ENCODE measurements around the gene TP63. TPM values are rescaled to one million over a fixed set of nuclear protein-coding genes. Genes with fewer than 3 reads are reported as not detected.

TP63 gene
- polyA plus RNA-seq, 2 of the 4 experiments (the other 2 are of a cell fraction), result 1.5 to 5.4 TPM

DNA sequence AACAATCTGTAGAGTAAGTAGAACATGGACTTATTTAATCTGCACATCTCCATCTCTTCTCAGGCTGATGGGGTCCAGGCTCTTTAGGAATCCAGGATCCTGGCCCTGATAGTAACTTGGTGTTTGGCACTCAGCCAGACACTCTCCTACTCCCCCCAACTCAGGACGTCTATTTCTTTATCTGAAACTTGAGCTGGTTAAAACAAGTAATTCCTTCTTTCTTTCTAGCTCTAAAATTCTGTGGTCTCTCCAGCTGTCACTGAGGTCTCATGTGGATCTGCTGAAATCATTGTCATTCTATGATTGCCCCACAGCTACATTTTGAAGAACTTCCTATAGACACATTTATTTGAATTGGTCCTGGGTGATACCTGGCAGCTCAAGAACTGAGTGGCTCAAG, 59.0 kb downstream of the TP63 start:
- ChIA-PET CTCF (interaction anchor here (1.5 kb wide), 1 partner anchor 14 kb away, joined by 3 read pairs; no protein-coding TSS in a partner anchor), POLR2A (no interaction called here)
- Histone ChIP-seq H3K4me3 (no peak overlapping the region), H3K4me2 (no peak overlapping the region), H3K9me3 (no peaks in the 10 kb centered on the region), H3K27ac (no peak overlapping the region), H3K4me1 (peaks cover 17% of the 10 kb centered on the region)
- FAIRE-seq (no peak), DNase-seq (ENCODE audit: low read depth in 1 of 2, low spot score in 1 of 2) (no peak), ATAC-seq (no peak)
- TF ChIP-seq BHLHE40 (IDR thresholded peaks at IDR 0.05; ENCODE audit: low read depth, low read length), result no peak
- TF ChIP-seq, protein P1, sequence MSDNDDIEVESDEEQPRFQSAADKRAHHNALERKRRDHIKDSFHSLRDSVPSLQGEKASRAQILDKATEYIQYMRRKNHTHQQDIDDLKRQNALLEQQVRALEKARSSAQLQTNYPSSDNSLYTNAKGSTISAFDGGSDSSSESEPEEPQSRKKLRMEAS (IDR thresholded peaks at IDR 0.05), result no peak
- TF ChIP-seq CHD2 (IDR thresholded peaks at IDR 0.05; ENCODE audit: low read length, partially characterized antibody), result no peak
- no peak for TF ChIP-seq EHF (CRISPR knock-in tag; IDR thresholded peaks at IDR 0.05)
- TF ChIP-seq POLR2AphosphoS2 (conservative IDR thresholded peaks at IDR 0.05; ENCODE audit: low read length), result no peak
- no peak for TF ChIP-seq MYC (IDR thresholded peaks at IDR 0.05; ENCODE audit: borderline replicate concordance, low read length)
- TF ChIP-seq ESRRA (IDR thresholded peaks at IDR 0.05; ENCODE audit: borderline replicate concordance, low read length), result no peak
- TF ChIP-seq, protein P2, sequence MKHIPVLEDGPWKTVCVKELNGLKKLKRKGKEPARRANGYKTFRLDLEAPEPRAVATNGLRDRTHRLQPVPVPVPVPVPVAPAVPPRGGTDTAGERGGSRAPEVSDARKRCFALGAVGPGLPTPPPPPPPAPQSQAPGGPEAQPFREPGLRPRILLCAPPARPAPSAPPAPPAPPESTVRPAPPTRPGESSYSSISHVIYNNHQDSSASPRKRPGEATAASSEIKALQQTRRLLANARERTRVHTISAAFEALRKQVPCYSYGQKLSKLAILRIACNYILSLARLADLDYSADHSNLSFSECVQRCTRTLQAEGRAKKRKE (CRISPR knock-in tag; IDR thresholded peaks at IDR 0.05; ENCODE audit: low read depth), result no peak
- TF ChIP-seq HDAC2 (IDR thresholded peaks at IDR 0.05), result no peak
- TF ChIP-seq NFE2L2 (conservative IDR thresholded peaks at IDR 0.05; ENCODE audit: low read length), result no peak
- no peak for TF ChIP-seq RARB (CRISPR knock-in tag; IDR thresholded peaks at IDR 0.05)
- 57% methylated on average over 1 of the region's 1 CpG for WGBS (ENCODE audit: missing lambda C conversion rate)

DNA sequence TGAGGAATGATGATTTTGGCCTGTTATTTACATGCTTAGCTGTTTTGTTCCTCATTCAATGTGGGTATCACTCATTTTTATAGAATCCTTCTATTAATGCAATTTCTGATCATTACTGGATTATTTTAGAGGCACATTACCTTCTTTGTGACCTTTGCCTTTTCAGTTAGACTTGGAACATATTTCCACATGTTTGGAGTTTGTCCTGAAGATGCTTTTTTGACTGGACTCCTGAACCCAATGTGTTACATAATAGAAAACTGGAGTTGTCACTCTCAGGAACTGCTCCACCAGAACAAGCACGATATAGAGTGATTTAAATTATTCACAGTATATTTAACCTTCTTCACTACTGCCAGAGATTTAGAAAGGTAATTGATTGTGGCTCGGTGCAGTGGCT, 59.5 kb downstream of the TP63 start:
- TF ChIP-seq ZFP36 (IDR thresholded peaks at IDR 0.05; ENCODE audit: borderline replicate concordance, partially characterized antibody) (no peak), ZC3H11A (IDR thresholded peaks at IDR 0.05) (no peak), RCOR1 (IDR thresholded peaks at IDR 0.05; ENCODE audit: low read depth, low read length) (no peak), KDM5A (IDR thresholded peaks at IDR 0.05) (no peak), FOSL2 (IDR thresholded peaks at IDR 0.05) (no peak), FOSL2 (CRISPR knock-in tag; IDR thresholded peaks at IDR 0.05) (no peak), PHF8 (IDR thresholded peaks at IDR 0.05; ENCODE audit: borderline replicate concordance, low read depth) (no peak), JUN (IDR thresholded peaks at IDR 0.05) (no peak), MAZ (IDR thresholded peaks at IDR 0.05; ENCODE audit: borderline replicate concordance, low read depth, low read length) (no peak), KDM1A (IDR thresholded peaks at IDR 0.05; ENCODE audit: low read depth) (no peak), HOXB13 (CRISPR knock-in tag; IDR thresholded peaks at IDR 0.05; ENCODE audit: low read depth) (no peak), HOXA7 (CRISPR knock-in tag; IDR thresholded peaks at IDR 0.05) (no peak), HDAC2 (IDR thresholded peaks at IDR 0.05) (no peak), EP300 (IDR thresholded peaks at IDR 0.05) (no peak), RNF2 (IDR thresholded peaks at IDR 0.05; ENCODE audit: borderline replicate concordance, low read depth) (no peak)
- TF ChIP-seq, protein P3, sequence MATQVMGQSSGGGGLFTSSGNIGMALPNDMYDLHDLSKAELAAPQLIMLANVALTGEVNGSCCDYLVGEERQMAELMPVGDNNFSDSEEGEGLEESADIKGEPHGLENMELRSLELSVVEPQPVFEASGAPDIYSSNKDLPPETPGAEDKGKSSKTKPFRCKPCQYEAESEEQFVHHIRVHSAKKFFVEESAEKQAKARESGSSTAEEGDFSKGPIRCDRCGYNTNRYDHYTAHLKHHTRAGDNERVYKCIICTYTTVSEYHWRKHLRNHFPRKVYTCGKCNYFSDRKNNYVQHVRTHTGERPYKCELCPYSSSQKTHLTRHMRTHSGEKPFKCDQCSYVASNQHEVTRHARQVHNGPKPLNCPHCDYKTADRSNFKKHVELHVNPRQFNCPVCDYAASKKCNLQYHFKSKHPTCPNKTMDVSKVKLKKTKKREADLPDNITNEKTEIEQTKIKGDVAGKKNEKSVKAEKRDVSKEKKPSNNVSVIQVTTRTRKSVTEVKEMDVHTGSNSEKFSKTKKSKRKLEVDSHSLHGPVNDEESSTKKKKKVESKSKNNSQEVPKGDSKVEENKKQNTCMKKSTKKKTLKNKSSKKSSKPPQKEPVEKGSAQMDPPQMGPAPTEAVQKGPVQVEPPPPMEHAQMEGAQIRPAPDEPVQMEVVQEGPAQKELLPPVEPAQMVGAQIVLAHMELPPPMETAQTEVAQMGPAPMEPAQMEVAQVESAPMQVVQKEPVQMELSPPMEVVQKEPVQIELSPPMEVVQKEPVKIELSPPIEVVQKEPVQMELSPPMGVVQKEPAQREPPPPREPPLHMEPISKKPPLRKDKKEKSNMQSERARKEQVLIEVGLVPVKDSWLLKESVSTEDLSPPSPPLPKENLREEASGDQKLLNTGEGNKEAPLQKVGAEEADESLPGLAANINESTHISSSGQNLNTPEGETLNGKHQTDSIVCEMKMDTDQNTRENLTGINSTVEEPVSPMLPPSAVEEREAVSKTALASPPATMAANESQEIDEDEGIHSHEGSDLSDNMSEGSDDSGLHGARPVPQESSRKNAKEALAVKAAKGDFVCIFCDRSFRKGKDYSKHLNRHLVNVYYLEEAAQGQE (IDR thresholded peaks at IDR 0.05), result no peak
- ChIA-PET POLR2A (no interaction called here), CTCF (interaction anchor here (1.5 kb wide), 1 partner anchor 13 kb away, joined by 3 read pairs; no protein-coding TSS in a partner anchor)
- DNase-seq (ENCODE audit: low read depth in 1 of 2, low spot score in 1 of 2) (no peak), FAIRE-seq (no peak), ATAC-seq (no peak)
- Histone ChIP-seq H3K27ac (no peak overlapping the region), H3K4me1 (peaks cover 13% of the 10 kb centered on the region), H3K4me2 (no peak overlapping the region), H3K4me3 (no peak overlapping the region), H3K9me3 (no peaks in the 10 kb centered on the region)
- 94% methylated on average over 2 of the region's 2 CpGs for WGBS (ENCODE audit: missing lambda C conversion rate)

Data from A549 (cell line).